NCI-H2081 (cell line): ENCODE results near the gene APCDD1L.
"Not testable (repeated sequence)": the region's sequence is repeated elsewhere in the genome, so short reads cannot be mapped to it uniquely, and the experiment has no call there.

Experiments
- DNase-seq, 2 experiments: peaks; one replicate each; lab custom pipeline; 2025; lab: John Stamatoyannopoulos, UW

APCDD1L gene

DNA sequence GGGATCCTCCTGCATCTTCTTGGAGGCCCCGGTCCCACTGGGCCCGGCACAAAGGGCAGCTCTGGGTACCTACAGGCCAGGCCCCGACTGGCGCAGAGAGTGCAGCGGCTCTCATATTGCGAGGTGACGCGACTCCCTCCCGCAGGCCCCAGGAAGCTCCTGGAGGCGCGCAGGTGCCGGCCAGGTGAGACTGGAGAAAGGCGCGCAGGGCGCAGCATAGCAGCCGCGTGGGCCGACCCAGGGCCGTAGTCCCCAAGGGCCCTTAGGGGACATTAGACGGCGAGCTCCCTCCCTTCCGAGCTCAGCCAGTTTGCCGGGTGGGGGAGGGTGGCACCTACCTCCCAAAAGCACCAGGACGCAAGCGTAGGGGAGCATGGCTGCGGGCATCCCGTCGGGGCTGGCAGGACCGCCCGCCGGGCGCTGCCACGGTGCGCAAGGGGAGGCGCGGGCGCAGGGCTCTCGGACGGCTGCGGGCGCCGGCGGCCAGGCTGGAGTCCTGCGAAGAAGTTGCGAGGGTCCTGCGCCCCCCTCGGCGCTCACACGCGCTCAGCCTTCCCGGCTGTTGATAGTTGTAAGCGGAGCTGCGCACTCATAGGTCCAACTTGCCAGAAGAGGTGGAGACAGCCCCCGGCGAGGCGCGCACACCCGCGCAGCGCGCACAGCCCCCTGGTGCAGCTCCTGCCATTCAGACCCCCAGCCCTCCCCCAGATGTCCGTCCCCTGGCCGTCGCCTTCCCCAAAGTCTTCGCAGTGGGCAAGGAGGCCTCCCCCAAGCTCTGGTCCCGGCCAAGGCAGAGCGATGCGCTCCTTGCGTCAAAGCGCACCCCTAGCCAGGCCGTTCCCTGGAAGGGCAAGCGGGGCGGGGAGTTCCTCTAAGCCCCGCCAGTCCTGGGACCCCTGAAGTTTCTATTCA, 622 bp downstream of the APCDD1L start:
- DNase-seq = no peak

DNA sequence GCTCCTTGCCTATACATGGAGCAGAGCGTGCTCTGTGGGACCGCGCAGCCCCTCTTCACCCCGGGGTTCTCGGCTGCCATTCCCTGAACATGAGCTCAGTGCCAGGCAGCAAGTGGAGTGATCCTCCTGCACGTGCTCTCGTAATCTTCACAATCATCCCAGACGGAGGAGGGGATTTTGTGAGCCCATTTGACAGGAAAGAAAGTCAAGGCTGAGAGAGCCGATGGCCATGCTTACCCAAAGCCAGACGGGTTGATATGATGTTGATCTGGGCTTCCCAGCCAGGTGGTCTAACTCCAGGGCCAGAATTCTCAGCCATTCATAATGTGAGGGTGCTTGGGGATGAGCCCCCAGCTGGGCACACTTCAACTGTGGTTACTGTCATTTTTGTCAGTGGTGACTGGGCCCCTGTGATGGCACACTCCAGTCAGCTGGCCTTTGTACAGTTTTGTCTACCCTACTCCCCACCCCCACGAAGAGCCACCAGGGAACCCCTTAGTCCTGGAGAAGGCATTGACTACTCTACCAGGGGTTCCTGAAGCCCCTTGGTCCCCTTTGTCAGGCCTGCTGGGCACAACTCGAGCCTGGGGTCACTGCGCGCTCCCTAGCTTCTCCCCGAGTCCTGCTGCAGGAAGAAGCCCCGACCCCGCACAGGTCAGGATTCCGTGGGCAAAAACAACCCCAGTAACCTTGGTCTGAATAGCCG, 1.5 kb downstream of the APCDD1L start:
- no peak for DNase-seq

DNA sequence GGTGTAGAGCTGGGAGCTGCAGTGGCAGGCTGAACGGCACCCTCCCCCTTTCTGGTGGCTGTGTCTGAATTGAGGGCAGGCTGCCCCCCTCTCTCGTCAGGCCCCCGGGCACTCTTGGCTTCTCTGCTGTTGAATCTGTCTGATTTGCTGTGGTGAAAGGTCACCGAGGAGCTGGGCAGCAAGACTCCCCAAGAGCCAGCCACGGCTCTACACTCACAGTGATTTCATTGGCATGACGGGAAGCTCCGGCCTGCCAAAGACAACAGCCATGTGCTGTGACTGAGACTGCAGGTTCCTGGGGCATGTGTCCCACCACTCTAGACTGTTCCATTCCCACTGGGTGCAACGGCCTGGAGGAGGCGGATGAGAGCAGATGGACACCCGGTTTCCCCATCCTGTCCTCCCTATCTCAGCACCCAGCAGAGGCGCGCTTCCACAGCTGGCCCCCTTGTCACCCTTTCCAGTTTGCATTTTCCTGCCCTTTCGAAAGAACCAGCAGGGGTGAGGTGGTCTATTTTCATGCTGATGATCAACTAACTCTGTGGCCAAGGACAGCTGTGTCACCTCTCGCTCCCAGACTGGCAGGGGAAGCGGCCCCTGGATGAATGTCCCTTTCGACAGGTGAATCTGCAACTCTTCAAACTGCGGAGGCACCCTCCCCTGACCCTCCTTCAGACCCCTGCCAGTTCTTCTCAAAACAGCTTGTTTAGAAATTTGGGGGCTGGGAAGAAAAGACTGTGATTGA, 2.2 kb downstream of the APCDD1L start:
- no peak for DNase-seq

DNA sequence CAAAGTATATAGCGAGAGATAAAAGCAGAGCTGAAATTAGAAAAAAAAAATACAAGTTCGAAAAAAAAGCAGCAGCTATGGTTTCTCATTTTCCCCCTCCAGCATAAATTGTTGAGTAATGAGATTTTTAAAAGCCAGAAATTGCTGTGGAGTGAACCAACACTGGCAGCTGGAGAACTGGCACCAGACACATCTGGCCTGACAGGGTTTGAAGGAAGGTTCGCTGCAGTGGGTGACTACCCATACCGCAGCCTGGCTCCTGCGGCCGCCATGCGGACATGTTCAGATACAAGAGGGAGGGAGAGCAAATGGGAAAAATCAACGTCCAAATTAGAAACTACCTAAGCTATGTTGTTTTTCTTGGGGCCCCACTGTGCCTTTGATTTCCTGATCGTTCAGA, 3.3 kb downstream of the APCDD1L start:
- no peak for DNase-seq

DNA sequence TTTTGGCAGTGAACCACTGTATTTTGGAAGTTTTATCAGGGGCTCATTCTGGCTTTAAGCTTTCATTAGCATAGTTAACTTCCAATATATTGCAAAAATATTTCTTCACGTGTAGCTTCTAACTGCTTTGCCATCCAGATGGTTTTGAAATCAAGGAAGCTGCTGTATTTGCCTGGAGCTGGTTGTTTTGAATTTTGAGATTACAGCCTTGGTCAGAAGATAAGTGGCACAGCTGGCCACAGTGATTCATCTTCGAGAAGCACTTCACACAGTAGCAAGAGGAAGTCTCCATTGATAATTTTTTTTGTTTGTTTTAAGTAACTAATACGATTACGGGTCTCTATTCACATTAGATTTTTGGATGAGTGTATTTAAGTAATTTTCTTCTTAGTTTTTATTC, 3.8 kb downstream of the APCDD1L start:
- DNase-seq = no peak

GRCh38 chr20:58510921-58511320, 4.3 kb downstream of the APCDD1L start:
- no peak for DNase-seq

- no peak for DNase-seq
Measured at GRCh38 chr20:58508762-58509395, 6.3 kb downstream of the APCDD1L start.

DNA sequence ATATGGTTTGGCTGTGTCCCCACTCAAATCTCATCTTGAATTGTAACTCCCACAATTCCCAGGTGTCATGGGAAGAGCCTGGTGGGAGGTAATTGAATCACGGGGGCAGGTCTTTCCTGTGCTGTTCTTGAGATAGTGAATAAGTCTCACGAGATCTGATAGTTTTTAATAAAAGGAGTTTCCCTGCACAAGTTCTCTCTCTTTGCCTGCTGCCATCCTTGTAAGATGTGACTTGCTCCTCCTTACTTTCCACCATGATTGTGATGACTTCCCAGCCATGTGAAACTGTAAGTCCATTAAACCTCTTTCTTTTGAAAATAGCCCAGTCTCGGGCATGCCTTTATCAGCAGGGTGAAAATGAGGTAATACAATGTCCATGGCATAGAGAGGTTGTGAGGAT, 8.2 kb downstream of the APCDD1L start:
- not testable (repeated sequence) for DNase-seq

DNA sequence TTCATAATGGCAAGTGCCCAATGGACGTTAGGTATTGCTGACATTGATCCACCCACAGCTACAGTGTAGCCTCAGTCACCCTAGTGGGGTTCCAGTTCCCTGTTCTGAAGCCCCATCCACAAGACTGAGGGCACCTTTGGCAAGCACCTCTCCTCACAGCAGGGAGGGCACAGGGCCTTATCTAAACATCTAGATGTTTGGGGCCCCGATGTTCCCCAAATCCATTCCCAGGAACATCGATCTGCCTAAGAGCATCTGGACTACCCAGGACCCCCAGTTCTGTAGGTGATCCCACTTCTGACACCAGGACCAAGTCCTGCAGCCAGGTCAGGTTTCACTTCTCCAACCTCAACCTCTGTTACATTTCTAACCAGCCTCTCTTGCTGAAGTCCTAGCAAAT, 10.6 kb downstream of the APCDD1L start:
- no peak for DNase-seq

DNA sequence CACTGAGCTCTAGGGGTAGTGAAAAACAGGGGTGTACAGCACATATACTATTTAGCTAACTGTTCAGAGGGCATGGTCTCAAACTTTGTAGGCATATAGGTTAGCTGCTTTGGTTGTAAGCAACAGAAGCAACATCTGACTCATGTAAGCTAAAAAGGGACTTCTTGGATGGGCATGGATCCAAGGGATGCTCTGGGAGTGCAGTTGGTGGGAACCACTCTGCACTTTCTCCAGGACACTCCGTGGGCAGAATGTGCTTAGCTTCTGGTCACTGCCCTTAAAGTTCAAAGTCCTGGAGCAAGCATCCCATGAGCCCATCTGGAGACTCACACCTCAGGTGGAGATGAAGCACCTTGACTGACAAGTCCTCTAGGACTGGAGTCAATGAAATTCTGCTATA, 11.5 kb downstream of the APCDD1L start:
- DNase-seq = no peak

GRCh38 chr20:58500256-58500655, 14.9 kb downstream of the APCDD1L start:
- no peak for DNase-seq

- no peak for DNase-seq
Measured at GRCh38 chr20:58498470-58499068, 16.6 kb downstream of the APCDD1L start.

DNA sequence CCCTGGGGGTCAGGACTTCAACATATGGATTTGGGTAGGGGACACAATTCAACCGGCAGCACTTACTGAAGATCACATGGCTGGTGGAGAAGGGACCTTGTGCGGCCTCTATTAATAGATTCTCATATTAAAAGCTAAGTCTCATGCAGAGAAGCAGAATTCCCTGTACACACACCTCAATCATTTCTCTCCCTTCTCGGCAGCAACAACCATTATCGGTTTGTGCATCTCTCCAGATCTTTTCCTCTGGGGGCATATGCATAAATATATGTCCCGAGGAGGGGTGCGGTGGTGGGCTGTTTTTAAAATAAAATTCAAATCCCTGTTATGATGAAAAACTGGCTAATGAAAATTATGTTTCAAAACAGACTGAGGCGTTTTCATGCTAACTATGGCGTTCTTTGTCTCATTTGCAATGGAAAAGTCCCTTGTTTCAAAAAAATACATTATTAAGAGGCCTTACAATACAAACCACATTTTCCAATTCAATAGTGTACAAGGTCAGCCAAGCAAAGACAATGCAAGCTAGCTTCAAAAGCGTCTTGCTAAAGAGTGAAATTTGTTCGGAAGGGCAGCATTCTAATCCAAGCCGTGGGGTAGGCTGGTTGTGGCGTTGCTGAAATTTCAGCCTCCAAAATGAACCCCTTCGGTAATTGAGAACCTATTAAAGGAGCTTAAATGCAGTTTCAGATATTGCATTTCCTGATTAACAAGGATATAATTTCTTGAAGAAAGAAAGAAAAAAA, 17.3 kb downstream of the APCDD1L start:
- DNase-seq = no peak

DNA sequence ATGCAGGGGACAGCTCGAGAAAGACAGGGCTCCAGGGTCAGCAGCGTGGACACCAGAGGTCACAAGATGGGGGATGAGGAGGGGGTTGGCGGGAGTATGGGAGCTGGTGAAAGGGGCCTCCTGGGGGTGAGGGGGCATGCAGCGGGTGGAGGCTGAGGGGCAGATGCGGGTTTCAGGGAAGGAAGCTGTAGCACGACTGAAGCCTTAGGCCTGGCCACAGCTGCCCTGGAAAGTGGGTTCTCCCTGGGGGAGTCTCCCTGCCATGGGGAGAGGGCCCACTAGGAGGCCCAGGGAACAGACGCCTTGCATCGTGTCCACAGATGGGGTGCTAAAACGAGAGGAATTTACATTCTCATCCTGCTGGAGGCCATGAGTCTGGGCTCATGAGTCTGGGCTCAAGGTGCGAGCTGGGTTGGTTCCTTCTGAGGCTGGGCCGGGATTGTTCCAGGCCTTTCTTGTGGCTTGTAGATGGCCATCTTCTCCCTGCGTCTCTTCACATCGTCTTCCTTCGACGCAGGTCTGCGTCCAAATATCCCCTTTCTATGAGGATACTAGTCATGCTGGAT, 18.0 kb downstream of the APCDD1L start:
- DNase-seq = no peak

DNA sequence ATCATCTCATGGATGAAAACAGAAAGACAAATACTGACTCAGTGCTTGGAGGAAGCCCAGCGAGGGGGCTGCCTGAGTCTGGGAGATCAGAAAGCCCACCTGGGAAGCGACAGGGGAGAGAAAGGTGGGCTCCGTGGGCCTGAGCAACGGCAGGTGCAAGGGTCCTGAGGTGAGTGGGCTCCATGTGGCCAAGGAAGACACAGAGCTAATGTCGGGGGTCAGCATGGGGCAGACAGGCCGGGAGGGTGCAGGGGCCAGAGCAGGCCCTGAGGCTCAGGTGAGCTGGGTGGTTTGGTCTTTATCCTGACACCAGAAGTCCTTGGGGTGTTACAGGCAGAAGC, 18.8 kb downstream of the APCDD1L start:
- DNase-seq = no peak

DNA sequence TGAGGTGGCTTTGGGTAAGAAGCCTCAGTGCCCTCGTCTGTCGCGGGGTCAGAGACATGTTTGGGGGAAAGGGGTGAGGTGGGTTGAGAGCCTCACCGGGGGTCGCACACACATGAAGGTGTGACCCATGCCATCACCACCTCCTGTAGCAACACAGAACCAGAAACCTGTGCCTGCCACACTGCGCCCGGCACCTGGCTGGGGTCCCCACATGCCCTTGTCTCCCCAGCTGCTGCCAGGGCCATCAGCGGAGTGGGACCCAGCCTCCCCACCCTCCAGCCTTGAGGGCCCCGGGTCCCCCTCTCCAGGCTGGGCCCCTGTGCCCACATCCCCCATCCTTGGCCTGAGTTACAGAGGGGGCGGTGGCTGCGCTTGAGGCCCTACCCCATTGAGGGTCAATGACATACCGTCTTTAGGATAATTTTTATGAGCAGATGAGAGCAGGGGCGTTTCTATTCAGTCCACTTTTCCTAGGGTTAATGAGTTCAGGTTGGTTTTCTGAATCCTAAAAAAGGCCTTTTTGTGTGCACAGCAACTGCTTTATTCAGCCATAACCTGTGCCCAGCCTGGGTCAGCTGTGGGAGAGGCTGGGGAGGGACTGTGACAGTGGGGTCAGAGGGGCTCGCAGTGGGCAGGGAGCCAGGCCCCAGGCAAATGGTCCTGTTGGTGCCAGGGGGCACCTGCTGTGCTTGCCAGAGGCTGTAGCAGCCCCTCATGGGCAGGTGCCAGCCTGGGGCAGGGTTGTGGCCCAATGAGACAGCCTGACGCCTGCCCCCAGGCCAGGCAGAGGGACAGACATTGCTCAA, 19.4 kb downstream of the APCDD1L start:
- no peak for DNase-seq

DNA sequence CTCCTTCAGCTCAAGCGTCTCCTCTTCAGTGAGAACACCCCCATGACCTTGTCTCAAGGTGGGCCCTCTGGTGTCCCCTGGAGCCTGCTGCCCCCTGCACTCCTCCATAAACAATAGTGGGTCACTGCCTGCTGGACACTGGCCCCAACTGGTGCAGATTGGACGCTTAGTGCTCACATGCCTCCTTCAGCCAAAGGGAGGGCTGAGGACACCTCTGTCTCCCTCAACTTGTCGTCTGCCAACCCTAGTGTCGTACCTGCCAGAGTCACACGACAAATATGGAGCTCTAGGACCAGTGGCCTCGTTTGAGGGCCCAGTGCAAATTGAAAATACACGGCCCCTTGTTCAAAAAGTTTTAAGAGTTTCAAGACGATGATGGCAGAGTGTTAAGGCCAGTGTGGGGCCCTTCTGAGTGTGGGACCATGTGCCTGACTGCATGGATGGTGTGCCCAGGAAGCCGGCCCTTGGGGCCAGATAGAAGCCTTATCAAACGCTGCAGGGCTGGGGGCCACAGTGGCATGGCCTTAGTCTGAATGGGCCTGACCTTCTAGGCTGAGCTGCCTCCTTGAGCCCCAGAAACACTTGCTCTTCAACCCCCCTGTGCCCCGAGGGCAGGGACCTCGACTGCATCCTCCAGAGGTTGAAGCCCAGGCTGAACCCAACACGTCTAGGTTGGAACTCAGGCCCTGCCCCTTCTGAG, 20.1 kb downstream of the APCDD1L start:
- no peak for DNase-seq

GRCh38 chr20:58492795-58493524, 22.2 kb downstream of the APCDD1L start:
- DNase-seq = no peak
